ENCODE data around the gene GPR55.

DNA sequence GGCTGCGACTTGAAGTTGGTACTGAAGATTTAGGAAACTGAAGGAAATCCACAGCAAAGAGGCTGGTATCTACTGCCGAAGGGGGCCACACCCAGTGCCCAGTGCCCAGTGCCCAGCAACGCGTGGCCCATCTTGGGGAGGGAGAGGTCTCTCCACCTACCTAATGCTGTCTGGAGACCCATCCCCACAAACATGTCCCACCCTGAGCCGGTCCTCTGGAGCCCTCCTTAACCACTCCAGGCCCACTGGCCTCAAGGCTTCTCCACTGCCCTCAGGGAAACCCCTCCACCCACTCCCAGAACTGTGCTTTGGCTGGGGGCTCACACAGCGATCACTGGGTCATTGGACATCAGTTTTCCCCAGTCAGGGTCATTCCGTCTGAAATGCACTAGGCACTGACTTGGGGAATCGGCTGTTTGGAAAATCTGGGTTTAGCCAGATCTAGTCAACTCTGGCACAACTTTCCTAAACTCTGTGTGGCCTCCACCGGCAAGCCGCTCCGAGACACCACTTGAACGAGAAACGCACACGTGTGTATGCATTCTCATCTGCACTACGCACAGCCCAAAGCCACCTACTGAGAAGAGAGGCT, 20.1 kb downstream of the GPR55 start:
- TF ChIP-seq POLR2AphosphoS5 (IDR thresholded peaks at IDR 0.05; ENCODE audit: insufficient read depth, low read depth, low read length) (no peak), POLR2A (IDR thresholded peaks at IDR 0.05; ENCODE audit: low read depth, low read length) (no peak), JUN (IDR thresholded peaks at IDR 0.05; ENCODE audit: borderline replicate concordance, insufficient read depth, insufficient read length, low read depth) (no peak), EZH2 (IDR thresholded peaks at IDR 0.05; ENCODE audit: borderline replicate concordance, low read depth, low read length, severe bottlenecking) (no peak), FOS (IDR thresholded peaks at IDR 0.05; ENCODE audit: borderline replicate concordance, insufficient read depth, low read length) (no peak)
- TF ChIP-seq, protein P1, sequence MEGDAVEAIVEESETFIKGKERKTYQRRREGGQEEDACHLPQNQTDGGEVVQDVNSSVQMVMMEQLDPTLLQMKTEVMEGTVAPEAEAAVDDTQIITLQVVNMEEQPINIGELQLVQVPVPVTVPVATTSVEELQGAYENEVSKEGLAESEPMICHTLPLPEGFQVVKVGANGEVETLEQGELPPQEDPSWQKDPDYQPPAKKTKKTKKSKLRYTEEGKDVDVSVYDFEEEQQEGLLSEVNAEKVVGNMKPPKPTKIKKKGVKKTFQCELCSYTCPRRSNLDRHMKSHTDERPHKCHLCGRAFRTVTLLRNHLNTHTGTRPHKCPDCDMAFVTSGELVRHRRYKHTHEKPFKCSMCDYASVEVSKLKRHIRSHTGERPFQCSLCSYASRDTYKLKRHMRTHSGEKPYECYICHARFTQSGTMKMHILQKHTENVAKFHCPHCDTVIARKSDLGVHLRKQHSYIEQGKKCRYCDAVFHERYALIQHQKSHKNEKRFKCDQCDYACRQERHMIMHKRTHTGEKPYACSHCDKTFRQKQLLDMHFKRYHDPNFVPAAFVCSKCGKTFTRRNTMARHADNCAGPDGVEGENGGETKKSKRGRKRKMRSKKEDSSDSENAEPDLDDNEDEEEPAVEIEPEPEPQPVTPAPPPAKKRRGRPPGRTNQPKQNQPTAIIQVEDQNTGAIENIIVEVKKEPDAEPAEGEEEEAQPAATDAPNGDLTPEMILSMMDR (IDR thresholded peaks at IDR 0.05; ENCODE audit: extremely low read depth in 1 of 2, insufficient read depth in 1 of 2, low read depth in 1 of 2, low read length in 2 of 2): no peak
- TF ChIP-seq, protein P2, sequence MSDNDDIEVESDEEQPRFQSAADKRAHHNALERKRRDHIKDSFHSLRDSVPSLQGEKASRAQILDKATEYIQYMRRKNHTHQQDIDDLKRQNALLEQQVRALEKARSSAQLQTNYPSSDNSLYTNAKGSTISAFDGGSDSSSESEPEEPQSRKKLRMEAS (IDR thresholded peaks at IDR 0.05; ENCODE audit: insufficient read depth, insufficient read length): no peak

Measured in endothelial cell of umbilical vein (primary cell).